ENCODE results near the gene RFTN2. TPM values are rescaled to one million over a fixed set of nuclear protein-coding genes. Genes with fewer than 3 reads are reported as not detected.

Gene RFTN2
- total RNA-seq, 2 experiments from 2014 or later, result not detected

GRCh38 chr2:197674060-197674459 is 1.3 kb downstream of the RFTN2 start:
- Mint-ChIP-seq H3K27me3 (peaks cover 13% of the 10 kb centered on the region), H3K4me1 (ENCODE audit: low read depth) (peaks cover 6% of the 10 kb centered on the region), H3K4me3 (no peak overlapping the region), H3K36me3 (ENCODE audit: low read depth) (no peaks in the 10 kb centered on the region), H3K27ac (no peak overlapping the region), H3K9me3 (no peaks in the 10 kb centered on the region)
- ChIA-PET CTCF (no interaction called here), POLR2A (no interaction called here)
- ATAC-seq, result no peak
- DNase-seq, result no peak
- TF ChIP-seq CTCF (IDR thresholded peaks at IDR 0.05), result no peak
- intact Hi-C loops (cut with micrococcal nuclease), result no loop called here

- no peaks in the 10 kb centered on the region for H3K36me3 Mint-ChIP-seq (ENCODE audit: low read depth)
- CTCF ChIA-PET, result no interaction called here
- TF ChIP-seq CTCF (IDR thresholded peaks at IDR 0.05), result no peak
- no peaks in the 10 kb centered on the region for H3K9me3 Mint-ChIP-seq
- POLR2A ChIA-PET, result no interaction called here
- DNase-seq, result no peak
- no peak for ATAC-seq
- intact Hi-C loops (cut with micrococcal nuclease), result no loop called here
- H3K27ac Mint-ChIP-seq, result no peak overlapping the region
- peaks cover 6% of the 10 kb centered on the region for H3K4me1 Mint-ChIP-seq (ENCODE audit: low read depth)
- peaks cover 13% of the 10 kb centered on the region for H3K27me3 Mint-ChIP-seq
- no peak overlapping the region for H3K4me3 Mint-ChIP-seq
Measured at GRCh38 chr2:197673606-197674005, 1.8 kb downstream of the RFTN2 start.

GRCh38 chr2:197673106-197673505 is 2.3 kb downstream of the RFTN2 start:
- Mint-ChIP-seq H3K36me3 (ENCODE audit: low read depth) (no peaks in the 10 kb centered on the region), H3K4me3 (no peak overlapping the region), H3K27me3 (peaks cover 11% of the 10 kb centered on the region), H3K27ac (no peak overlapping the region), H3K4me1 (ENCODE audit: low read depth) (peaks cover 6% of the 10 kb centered on the region), H3K9me3 (no peaks in the 10 kb centered on the region)
- ATAC-seq (no peak), DNase-seq (no peak)
- CTCF ChIA-PET, result no interaction called here
- TF ChIP-seq CTCF (IDR thresholded peaks at IDR 0.05), result no peak
- POLR2A ChIA-PET, result no interaction called here
- intact Hi-C loops (cut with micrococcal nuclease), result no loop called here

GRCh38 chr2:197672371-197672893 is 3.0 kb downstream of the RFTN2 start:
- Mint-ChIP-seq H3K9me3 (peaks cover 1% of the 10 kb centered on the region), H3K36me3 (ENCODE audit: low read depth) (no peaks in the 10 kb centered on the region), H3K27me3 (peaks cover 7% of the 10 kb centered on the region), H3K4me3 (no peak overlapping the region), H3K27ac (no peak overlapping the region), H3K4me1 (ENCODE audit: low read depth) (peaks cover 4% of the 10 kb centered on the region)
- POLR2A ChIA-PET, result no interaction called here
- CTCF ChIA-PET, result no interaction called here
- ATAC-seq (no peak), DNase-seq (no peak)
- intact Hi-C loops (cut with micrococcal nuclease), result no loop called here
- TF ChIP-seq CTCF (IDR thresholded peaks at IDR 0.05), result no peak

- Mint-ChIP-seq H3K36me3 (ENCODE audit: low read depth) (no peaks in the 10 kb centered on the region), H3K9me3 (peaks cover 12% of the 10 kb centered on the region), H3K4me3 (no peak overlapping the region), H3K27ac (no peak overlapping the region), H3K27me3 (peaks cover 3% of the 10 kb centered on the region), H3K4me1 (ENCODE audit: low read depth) (no peaks in the 10 kb centered on the region)
- POLR2A ChIA-PET, result no interaction called here
- no peak for ATAC-seq
- no peak for DNase-seq
- CTCF ChIA-PET, result no interaction called here
- no peak for TF ChIP-seq CTCF (IDR thresholded peaks at IDR 0.05)
- intact Hi-C loops (cut with micrococcal nuclease), result no loop called here
Measured at GRCh38 chr2:197669077-197669476, 6.3 kb downstream of the RFTN2 start.

All from activated CD8-positive, alpha-beta T cell treated with anti-CD3 and anti-CD28 coated beads for 36 hours (primary cell).